A204.1 (cell line): Measurements from ENCODE around the gene LMF1.

Source experiments
- FAIRE-seq: peaks from 2 replicates; lab custom pipeline; 2012; peaks lifted over from hg19 to GRCh38; lab: Jason Lieb, UNC

The LMF1 gene

GRCh38 chr16:927931-928330 lies 42.9 kb downstream of the LMF1 start:
- no peak for FAIRE-seq

- no peak for FAIRE-seq
These were observed 43.4 kb downstream of the LMF1 start for GRCh38 chr16:927406-927805.

- FAIRE-seq, result no peak
These were observed 44.1 kb downstream of the LMF1 start for GRCh38 chr16:926715-927114.

DNA sequence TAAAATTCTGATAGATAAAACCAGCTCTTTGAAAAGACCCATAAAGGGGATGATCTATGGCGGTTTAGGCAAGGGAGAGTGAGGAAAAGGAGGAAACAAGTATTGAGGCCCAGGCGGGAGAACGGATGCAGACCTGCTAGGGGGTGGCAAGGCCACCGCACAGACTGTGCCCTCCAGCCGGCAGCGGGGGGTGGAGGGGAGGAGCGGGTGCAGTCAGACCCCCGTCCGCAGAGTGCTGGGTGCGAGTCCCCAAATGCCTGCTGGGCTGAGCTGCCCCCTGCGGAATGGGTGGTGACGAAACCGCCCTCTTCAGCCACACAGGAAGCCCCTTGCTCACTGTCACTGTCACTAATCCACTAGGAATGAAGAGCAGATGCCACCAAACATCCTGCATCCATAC lies 46.0 kb downstream of the LMF1 start:
- no peak for FAIRE-seq

DNA sequence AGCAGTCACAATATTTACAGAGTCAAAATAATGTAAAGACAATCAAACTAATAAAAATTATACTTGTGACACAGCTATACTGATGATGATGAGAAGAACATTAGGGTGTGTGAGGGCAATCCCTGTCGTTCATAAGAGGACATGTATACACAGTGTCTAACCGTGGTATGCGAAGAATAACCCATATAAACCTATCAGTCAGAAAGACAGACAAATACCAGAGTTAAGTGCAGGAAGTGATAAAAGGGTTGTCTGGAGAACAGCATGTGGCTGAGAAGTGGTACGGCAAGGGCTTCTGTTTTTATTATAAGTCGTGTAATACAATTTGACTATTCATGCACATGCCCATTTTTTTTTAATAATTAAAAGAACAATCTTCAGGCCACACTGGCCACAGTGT lies 46.7 kb downstream of the LMF1 start:
- FAIRE-seq, result no peak

- no peak for FAIRE-seq
These were observed 47.6 kb downstream of the LMF1 start for GRCh38 chr16:923184-923583.

GRCh38 chr16:922051-922450 lies 48.7 kb downstream of the LMF1 start:
- no peak for FAIRE-seq

DNA sequence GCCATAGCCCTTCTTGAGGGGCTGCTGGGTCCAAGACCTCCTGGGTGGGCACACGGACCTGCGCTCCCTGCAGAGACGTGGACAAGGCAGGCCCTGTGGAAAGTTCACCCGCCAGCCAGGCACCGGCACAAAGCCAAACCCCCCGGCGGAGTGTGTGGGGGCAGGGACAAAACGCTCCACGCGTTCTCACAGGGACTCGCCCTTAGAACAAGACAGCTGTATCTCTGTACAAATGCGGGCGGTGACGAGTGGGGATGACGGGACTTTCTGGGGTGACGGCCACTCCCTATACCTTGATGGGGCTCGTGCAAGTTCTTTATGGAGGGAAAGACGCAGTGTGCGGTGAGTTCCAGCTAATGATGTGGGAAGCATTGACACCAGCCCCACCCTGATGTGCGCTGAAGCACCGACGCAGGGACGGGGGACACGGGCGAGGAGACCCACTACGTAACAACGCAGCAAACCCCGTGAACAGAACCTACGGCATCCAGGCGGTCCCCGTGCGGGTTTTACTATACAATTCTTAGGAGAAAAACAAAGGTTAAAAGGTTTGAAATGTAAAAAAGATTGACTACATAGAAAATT lies 49.4 kb downstream of the LMF1 start:
- no peak for FAIRE-seq

- FAIRE-seq, result no peak
These were observed 50.1 kb downstream of the LMF1 start for GRCh38 chr16:920717-921116.

- no peak for FAIRE-seq
These were observed 50.6 kb downstream of the LMF1 start for GRCh38 chr16:920051-920681.

DNA sequence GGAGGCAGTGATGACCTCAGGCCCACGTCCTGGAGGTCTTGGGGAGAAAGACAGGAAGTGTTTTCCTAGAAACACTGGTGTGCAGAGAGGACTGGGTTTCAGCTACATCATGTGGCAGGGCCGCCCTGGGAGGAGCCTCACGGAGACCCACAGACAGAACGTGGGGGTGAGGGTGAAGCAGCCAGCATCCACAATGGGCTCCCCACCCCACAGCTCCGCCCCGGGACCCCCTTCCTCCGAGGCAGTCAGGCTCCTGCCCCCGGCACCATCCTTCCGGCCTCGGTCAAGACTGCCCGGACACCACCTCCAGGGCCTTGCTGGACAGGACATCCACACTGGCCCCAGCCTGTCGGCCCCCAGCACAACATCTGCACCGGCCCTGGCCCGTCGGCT lies 51.1 kb downstream of the LMF1 start:
- FAIRE-seq, result no peak

DNA sequence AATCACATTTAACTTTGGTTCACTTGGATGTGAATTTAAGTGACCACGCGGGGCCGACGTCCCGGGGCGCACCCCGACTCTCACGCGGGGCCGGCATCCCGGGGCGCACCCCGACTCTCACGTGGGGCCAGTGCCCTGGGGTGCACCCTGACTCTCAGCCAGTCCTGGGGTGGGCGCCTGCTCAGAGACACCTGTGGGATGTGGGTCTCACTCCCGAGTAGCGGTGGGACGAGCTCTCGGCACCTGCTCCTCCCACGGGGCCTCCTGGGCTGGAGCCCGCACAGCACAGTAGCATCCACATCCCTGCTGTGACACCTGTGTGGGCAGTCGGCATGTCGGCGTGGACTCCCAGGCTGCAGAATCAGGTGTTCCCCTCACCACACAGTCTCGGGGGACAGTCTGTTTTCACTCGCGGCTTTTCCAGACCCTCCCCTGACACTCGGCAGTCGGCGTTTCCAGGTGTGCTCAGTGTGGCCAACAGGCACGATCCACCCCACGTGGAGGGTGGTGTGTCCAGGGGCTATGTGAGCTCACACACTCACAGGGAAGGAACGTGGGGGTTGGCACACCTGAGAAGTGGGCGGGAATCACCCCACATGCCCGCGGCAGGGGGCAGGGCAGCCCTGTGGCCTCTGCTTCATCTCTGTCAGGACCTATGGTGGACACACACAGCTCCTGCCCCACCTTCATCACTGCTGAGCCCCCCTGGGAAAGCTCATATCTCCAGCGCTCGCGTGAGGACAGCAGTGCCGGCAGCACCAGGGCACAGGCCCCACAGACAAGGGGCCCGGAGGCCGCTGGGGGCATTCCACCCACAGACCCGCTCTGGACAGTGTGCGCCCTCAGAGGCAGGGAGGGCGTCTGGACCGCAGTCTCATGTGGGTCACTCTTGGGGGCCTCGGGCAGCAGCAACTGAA lies 51.8 kb downstream of the LMF1 start:
- FAIRE-seq, result no peak

DNA sequence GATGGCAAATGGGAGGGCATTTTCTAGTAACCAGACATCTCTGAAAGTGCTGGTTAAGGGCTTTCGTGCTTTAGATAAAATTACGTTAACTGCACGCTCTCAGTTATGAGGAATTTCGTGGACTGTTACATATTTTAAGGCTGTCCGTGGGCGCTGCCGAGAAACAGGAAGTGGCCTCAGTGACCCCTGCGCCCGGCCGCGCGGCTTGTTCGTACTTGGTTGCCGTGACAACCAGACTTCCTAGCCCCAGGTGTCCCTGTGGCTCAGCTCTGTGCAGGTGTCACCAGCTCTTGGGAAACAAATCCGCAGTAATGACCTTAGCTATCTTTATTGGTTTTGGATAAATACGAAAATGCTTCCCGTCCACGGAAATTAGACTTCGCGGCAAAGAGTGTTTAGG lies 52.7 kb downstream of the LMF1 start:
- no peak for FAIRE-seq

DNA sequence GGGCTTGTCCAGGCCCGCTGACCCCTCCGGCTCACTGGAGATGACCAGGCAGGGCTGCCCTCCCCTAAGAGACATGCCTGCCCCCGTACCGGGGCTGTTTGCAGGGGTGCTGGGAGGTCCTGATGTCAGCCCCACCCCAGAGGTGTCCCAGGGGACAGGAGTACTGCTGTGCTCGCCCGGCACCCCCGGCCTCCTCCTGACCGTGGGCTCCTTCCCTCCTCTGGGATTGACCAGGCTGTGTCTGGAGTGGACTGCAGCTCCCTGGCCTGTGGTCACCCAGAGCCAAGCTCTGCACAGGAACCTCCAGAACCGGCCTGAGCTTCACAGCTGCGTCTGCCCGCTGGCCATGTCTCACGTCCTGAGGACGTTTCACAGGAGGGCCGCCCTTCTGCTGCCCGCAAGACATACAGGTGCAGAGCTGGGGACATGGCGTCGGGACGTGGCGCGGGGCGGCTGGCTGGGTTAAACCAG lies 53.2 kb downstream of the LMF1 start:
- FAIRE-seq, result no peak

- no peak for FAIRE-seq
These were observed 54.6 kb downstream of the LMF1 start for GRCh38 chr16:916035-916799.

DNA sequence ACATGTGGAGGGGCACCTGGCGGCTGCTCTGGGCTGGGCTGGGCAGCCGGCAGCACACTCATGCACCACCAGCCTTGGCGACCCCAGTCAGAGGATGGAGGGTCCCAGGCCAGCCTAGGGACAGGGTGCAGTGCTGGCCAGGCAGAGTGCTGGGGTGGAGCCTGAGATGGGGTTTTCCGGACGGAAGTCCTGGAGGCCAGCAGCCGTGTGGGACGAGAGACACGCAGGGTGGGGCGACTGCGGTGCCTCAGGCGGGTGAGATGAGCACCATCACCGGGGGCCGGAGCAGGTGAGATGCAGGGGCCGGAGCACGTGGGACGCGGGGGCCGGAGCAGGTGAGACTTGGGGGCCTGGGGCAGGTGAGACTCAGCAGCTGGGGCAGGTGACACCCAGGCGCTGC lies 55.2 kb downstream of the LMF1 start:
- no peak for FAIRE-seq

DNA sequence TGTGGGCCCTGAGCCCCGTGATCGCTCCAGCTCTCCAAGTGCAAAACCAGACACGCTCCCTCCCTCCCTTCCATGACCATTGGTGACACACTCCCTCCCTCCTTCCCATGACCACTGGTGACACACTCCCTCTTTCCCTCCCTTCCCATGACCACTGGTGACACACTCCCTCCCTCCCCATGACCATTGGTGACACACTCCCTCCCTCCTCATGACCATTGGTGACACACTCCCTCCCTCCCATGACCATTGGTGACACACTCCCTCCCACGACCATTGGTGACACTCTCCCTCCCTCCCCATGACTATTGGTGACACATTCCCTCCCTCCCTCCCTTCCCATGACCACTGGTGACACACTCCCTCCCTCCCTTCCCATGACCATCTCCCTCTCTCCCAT lies 56.3 kb downstream of the LMF1 start:
- no peak for FAIRE-seq

DNA sequence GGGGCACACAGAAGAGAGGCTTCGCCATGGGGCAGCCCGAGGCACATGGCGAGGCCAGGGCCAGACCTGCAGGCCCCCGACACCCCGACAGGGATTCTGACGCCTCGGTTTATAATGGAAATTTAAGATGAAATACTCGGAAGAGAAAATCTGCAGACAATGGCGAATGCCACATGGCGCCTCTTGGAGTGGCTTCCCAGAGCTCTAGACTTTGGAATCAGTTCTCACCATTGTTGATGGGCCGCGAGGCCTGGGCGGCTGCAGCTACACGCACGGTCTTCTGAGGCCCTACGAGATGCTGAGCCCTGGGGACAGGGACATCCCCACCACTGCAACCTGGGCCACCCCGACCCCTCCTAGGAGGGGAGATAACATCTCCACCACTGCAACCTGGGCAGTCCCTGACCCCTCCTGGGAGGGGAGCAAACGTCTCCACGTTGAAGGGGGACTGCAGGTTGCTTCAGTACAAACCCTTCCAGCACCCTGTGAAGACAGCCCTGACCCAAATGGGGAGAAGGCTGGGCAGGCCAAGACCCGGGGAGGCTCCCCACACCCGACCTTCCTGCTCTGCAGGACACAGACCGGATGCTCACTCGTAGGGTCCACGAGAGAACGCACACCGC lies 56.9 kb downstream of the LMF1 start:
- FAIRE-seq, result no peak

- no peak for FAIRE-seq
These were observed 57.8 kb downstream of the LMF1 start for GRCh38 chr16:912684-913613.

DNA sequence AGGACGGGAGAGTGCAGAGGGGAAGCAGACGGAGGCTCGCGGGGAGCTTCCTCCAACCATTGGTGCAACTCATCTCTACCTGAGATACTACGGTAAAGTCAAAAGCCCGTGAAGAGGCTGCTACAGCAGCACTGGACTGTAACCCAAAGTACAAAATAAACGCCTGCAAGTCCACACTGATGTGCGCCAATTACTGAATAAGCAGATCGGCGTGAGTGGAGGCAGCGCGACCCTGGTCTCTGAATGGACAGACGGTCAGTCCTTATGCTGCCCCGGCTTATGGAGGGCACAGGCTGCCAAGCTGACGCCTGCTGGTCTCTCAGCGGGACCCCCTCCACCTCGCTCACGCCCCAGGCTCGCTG lies 58.5 kb downstream of the LMF1 start:
- no peak for FAIRE-seq
